Measurements from ENCODE around the gene COL5A2. TPM values are rescaled to one million over a fixed set of nuclear protein-coding genes. Genes with fewer than 3 reads are reported as not detected.

COL5A2 gene
- total and polyA plus RNA-seq, 12 donors: 5.2 to 46.4 (median 14.5) TPM

- no peak for TF ChIP-seq CTCF (IDR thresholded peaks at IDR 0.05)
- no peak for TF ChIP-seq POLR2A (IDR thresholded peaks at IDR 0.05)
- H3K36me3 ChIP-seq (replicated peaks in 1 of 2): no peaks in the 10 kb centered on the region
- H3K27ac ChIP-seq: no peak overlapping the region
- H3K9me3 ChIP-seq (replicated peaks in 1 of 3): no peaks in the 10 kb centered on the region
- WGBS, 4 donors: 51 to 59% (median 56%) methylated on average over 3 of the region's 3 CpGs
- intact Hi-C loops (cut with DNase I): no loop called here
- peaks cover 0 to 4% of the 10 kb centered on the region in 2 donors for H3K4me1 ChIP-seq (replicated peaks in 1 of 2)
- no peak overlapping the region for H3K4me3 ChIP-seq
- no peaks in the 10 kb centered on the region for H3K27me3 ChIP-seq
- DNase-seq: no peak
Observed at GRCh38 chr2:189204322-189204941, 24.9 kb upstream of the COL5A2 start.

GRCh38 chr2:189203177-189203799, 23.7 kb upstream of the COL5A2 start:
- no peak for DNase-seq
- 80 to 83% (median 82%) methylated on average over 4 of the region's 4 CpGs for WGBS, 4 donors
- Histone ChIP-seq H3K4me1 (replicated peaks in 1 of 2) (no peaks in the 10 kb centered on the region), H3K9me3 (replicated peaks in 1 of 3) (no peaks in the 10 kb centered on the region), H3K27ac (no peak overlapping the region), H3K4me3 (no peak overlapping the region), H3K27me3 (no peaks in the 10 kb centered on the region), H3K36me3 (replicated peaks in 1 of 2) (no peaks in the 10 kb centered on the region)
- TF ChIP-seq POLR2A (IDR thresholded peaks at IDR 0.05) (no peak), CTCF (IDR thresholded peaks at IDR 0.05) (no peak)
- intact Hi-C loops (cut with DNase I): no loop called here

- Histone ChIP-seq H3K4me1 (replicated peaks in 1 of 2) (no peaks in the 10 kb centered on the region), H3K27ac (no peak overlapping the region), H3K4me3 (no peak overlapping the region), H3K9me3 (replicated peaks in 1 of 3) (no peaks in the 10 kb centered on the region), H3K27me3 (no peaks in the 10 kb centered on the region), H3K36me3 (replicated peaks in 1 of 2) (no peaks in the 10 kb centered on the region)
- intact Hi-C loops (cut with DNase I): no loop called here
- TF ChIP-seq POLR2A (IDR thresholded peaks at IDR 0.05) (no peak), CTCF (IDR thresholded peaks at IDR 0.05) (no peak)
- no peak for DNase-seq
Observed at GRCh38 chr2:189199797-189200196, 20.2 kb upstream of the COL5A2 start.

GRCh38 chr2:189192766-189193165, 13.2 kb upstream of the COL5A2 start:
- 73 to 82% (median 79%) methylated on average over 1 of the region's 1 CpG for WGBS, 4 donors

More at GRCh38 chr2:189192766-189193165, 13.2 kb upstream of the COL5A2 start:
- Histone ChIP-seq H3K9me3 (replicated peaks in 1 of 3) (no peaks in the 10 kb centered on the region), H3K27ac (no peak overlapping the region), H3K27me3 (no peaks in the 10 kb centered on the region), H3K4me1 (replicated peaks in 1 of 2) (no peaks in the 10 kb centered on the region), H3K36me3 (replicated peaks in 1 of 2) (no peaks in the 10 kb centered on the region), H3K4me3 (no peak overlapping the region)
- TF ChIP-seq CTCF (IDR thresholded peaks at IDR 0.05) (no peak), POLR2A (IDR thresholded peaks at IDR 0.05) (no peak)
- DNase-seq: no peak
- intact Hi-C loops (cut with DNase I): no loop called here

Data from adrenal gland (tissue), 12 donors.